ENCODE data around the gene GALNT12.

DNA sequence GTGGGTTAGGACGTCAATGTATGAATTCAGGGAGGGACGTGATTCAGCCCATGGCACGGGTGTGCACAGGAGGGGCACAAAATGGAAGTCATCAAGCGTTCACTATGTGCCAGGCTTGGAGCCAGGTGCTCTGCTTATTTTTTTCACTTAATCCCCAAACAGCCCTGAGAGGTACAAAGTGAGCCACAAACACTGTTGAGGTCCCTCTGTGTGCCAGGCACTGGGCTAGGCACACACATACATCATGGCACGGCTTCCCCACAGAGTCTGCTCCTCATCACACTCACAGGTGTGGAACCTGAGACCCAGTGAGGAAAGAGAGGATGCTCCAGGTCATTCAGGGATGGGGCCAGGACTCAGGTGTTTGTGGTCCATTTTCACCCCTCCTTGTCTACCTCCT, 68.1 kb downstream of the GALNT12 start:
- TF ChIP-seq, protein P1, sequence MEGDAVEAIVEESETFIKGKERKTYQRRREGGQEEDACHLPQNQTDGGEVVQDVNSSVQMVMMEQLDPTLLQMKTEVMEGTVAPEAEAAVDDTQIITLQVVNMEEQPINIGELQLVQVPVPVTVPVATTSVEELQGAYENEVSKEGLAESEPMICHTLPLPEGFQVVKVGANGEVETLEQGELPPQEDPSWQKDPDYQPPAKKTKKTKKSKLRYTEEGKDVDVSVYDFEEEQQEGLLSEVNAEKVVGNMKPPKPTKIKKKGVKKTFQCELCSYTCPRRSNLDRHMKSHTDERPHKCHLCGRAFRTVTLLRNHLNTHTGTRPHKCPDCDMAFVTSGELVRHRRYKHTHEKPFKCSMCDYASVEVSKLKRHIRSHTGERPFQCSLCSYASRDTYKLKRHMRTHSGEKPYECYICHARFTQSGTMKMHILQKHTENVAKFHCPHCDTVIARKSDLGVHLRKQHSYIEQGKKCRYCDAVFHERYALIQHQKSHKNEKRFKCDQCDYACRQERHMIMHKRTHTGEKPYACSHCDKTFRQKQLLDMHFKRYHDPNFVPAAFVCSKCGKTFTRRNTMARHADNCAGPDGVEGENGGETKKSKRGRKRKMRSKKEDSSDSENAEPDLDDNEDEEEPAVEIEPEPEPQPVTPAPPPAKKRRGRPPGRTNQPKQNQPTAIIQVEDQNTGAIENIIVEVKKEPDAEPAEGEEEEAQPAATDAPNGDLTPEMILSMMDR (IDR thresholded peaks at IDR 0.05 in 2 of 3, conservative IDR thresholded peaks at IDR 0.05 in 1 of 3; ENCODE audit: borderline replicate concordance in 1 of 3, insufficient read depth in 1 of 3, low read depth in 2 of 3, low read length in 2 of 3): no peak
- TF ChIP-seq EZH2 (IDR thresholded peaks at IDR 0.05): no peak
- TF ChIP-seq POLR2A (IDR thresholded peaks at IDR 0.05; ENCODE audit: borderline replicate concordance, extremely low read depth, insufficient read depth, insufficient read length): no peak
- TF ChIP-seq FOSL1 (IDR thresholded peaks at IDR 0.05; ENCODE audit: low read depth): no peak
- no peak for TF ChIP-seq TCF7L2 (IDR thresholded peaks at IDR 0.05; ENCODE audit: borderline replicate concordance, extremely low read depth, insufficient read depth, insufficient read length)
